Stimulated activated CD8-positive, alpha-beta memory T cell treated with anti-CD3 and anti-CD28 coated beads, Interleukin-12 subunit alpha, Interleukin-12 subunit beta, amount 100 ng/mL, for 1 hour (primary cell): ENCODE results near the gene FAM219A.

Experiments
- DNase-seq: peaks from one replicate; pipeline ENCODE4 v3.0.0-alpha.2; 2020; ENCODE audit warnings: low read depth

The FAM219A gene, protein sequence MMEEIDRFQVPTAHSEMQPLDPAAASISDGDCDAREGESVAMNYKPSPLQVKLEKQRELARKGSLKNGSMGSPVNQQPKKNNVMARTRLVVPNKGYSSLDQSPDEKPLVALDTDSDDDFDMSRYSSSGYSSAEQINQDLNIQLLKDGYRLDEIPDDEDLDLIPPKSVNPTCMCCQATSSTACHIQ

GRCh38 chr9:34458013-34458958, at the start of gene FAM219A, which contains the start of gene DNAI1:
TSS of gene FAM219A (minus strand) at chr9:34458570. CDS start at chr9:34458263, 307 bp downstream.
TSS of gene DNAI1 (plus strand) at chr9:34458805. CDS start at chr9:34459006, 201 bp downstream.
- peak; percentile 99 for DNase-seq

DNA sequence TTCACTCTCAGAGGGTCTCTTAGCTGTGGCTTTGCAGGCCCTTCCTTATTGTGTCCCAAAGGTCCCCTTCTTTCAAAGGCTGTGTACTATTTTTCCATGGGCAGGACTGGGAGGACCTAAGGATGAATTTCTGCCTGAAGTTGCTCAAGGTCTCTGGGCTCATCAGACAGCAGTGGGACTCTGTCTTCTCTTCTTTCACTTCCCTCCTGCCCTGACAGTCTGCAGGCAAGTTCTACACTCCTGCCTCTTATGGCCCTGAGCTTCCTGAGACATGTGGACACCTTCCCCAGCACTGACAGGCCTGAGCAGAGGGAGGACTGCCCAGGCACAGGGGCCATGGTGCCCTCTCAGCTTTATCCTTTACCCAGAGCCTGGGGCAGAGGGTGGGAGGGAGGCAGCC, 49.6 kb upstream of the FAM219A start:
- DNase-seq, result no peak

DNA sequence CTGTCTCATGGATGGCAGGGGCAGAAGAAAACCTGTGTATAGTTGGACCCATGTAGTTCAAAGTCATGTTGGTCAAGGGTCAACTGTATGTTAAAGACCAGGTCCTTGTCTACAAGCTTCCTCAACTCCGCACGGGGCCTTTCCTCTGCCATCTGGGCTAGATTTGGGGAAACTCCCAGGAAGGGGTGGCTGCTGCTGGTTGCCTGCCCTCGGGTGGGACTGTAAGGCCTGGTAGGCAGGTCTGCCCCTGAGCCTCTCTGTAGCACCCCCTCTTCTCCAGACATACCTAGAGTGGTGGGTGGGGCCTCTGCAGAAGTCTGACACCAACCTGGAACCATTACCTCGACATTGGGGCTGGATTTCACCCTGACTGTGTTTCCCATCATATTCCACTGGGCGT, 49.2 kb upstream of the FAM219A start:
- DNase-seq, result no peak

- DNase-seq, result no peak
Measured at GRCh38 chr9:34506623-34507022, 48.3 kb upstream of the FAM219A start.

DNA sequence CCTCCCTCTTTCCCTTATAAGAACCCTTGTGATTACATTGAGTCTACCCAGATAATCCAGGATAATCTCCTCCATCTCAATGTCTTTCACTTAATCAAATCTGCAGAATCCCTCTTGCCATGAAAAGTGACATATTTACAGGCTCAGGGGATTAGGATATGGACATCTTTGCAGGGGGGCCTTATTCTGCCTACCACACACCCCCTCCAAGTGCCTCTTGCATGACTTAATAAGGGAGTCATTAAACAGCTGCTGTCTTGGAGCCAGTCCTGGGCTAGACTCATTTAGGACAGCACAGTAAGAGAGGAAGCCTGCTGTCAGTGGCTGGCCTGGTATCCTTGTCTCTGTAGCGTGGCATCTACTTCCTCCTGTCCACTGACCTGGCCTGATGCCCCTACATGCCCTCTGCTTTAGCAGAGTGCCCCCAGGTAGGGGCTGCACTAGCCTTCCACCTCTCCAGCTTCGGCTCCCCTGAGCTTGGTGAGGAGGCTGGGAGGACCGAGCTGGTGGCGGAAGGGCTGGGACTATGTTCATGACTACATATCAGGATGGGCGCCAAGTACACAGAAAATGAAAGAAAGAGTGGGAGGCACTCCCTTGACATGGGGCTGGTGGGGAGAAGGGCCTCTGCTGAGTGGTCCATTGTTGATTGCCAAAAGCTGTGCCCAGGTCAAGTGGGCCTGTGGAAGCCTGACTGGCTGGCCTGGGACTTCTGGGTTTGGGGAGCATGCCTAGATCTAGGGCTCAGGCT, 47.2 kb upstream of the FAM219A start:
- DNase-seq, result no peak

GRCh38 chr9:34503406-34503805, 45.0 kb upstream of the FAM219A start:
- DNase-seq, result no peak

DNA sequence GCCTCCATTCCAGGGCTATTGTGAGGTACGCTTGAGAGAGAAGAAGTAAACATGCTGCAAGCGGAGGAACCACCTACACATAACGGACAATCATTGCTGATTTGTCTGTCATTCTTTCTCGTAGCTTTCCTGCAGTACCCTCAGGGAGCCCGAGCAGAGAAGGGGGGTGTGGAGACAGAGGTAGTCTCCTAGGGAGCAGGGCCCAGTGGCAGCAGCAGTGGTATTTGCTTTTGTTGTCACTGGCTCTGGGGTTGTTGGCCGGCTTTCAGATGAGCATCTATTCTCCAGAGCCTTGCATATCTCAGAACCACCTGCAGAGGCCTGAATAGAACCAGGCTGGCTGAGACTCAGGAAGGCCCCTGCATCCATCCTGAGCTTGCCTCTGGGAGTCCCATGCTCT, 44.5 kb upstream of the FAM219A start:
- DNase-seq, result no peak

- no peak for DNase-seq
Measured at GRCh38 chr9:34502471-34502870, 44.1 kb upstream of the FAM219A start.

DNA sequence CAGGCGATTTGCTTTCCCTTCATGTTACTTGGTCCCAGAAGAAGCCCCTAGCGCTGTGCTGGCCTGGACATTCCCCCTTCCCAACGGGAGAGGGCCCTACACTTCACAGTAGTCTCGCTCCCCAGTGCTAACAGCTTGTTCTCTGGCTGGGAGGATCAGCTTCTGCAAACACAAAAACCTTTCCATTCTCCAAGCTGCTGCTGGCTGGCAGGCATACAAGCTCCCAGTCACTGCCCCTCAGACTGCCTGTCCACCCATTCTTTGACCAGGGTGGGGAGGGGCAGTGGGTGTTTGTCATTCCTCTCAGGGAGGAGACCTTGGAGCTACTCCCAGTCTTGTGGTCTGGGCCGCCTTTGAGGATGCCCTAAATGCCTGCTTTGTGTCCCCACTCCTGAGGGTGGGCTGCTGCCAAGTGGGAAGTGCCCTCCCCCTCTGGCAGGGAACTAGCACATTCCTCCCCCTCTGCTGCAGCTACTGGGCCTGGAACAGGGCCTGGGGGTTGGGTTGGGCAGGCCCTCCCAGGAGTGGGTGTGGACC, 43.6 kb upstream of the FAM219A start:
- DNase-seq, result no peak

- no peak for DNase-seq
Measured at GRCh38 chr9:34501372-34501771, 43.0 kb upstream of the FAM219A start.

DNA sequence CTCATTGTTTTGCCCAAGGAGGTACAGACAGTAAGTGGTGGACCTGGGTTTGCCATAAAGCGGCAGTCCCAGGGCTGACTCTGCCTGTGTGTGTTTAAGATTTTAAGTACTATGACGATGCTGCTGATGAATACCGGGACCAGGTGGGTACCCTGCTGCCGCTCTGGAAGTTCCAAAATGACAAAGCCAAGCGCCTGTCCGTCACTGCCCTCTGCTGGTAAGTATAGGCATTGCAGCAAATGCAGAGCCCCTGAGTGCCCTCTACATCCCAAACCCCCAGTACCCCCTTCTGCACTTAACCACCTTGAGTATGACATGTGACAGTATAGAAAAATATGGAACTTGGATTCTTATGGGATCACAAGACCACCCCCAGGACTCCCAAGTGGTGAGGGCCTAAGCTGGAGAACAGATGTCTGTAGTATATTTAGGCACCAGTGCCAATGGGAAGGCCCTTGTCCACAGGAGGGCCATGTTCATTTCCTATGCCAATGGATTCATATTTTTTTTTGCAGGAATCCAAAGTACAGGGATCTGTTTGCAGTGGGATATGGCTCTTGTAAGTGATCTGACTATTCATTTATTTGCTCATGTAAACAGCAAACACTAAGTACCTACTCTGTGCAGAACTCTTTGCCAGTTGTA, 42.4 kb upstream of the FAM219A start:
- peak; percentile 62 for DNase-seq

DNA sequence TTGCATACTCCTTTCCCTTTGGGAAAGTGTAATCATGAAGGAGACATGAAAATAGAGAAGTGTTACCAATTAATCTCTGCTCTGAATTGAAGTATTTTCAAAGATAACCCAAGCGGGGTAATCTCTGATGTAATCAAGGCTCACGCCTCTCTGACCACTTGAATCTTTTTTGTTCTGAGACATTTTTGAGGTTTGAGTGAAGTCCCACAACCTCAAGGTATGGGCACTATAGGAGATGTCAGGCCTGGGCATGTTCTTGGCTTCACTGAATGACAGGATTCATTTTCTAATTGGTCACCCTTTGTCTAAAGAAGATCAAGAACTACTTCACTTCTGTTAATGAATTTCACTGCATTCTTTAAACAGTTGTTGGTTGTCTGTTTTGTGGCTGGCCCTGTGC, 40.7 kb upstream of the FAM219A start:
- DNase-seq, result no peak

DNA sequence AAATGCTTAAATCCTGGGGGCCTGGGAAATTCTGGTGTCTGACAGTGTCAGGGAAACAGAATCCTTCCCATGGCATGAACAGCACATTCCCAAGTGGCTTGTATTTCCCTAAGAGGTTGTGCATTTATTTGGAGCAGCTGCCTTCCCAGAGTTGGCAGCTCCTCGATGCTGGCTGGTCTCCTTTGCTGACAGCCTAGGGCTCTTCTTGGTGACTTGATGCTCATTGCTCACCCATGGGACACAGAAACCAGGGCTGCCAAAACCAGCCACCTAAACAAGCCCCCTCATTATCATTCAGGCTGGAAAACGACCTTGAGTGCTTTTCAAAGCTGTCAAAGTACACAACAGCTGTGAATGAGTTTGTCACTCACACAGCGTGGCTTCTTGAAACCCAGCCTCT, 40.2 kb upstream of the FAM219A start:
- DNase-seq, result no peak

DNA sequence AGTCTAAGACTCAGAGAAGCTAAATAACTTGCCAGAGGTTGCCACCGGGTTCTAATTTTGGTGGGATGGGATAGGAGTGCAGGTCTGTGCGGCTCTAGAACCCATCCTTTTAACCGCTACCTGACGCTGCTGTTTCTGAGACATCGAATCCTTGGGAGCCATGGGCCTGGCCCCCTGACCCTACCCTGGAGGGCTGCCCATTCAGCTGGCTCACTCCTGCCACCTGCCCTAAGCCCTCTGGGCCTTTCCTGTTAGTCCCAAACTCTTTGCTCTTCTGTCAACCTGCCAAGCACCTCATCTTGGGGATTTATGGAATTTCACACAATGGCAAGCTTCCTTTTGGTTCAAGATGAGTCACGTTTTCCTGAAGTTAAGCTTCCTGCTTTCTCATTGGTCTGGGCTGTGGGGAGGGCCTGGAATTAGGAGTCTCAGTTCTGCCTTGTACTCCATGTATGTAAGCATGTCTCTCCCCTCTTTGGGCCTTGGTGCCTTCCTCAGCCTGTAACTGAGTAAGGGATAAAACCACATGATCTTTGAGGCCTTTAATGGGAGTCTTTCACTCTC, 37.9 kb upstream of the FAM219A start:
- no peak for DNase-seq

GRCh38 chr9:34493972-34494535, 35.7 kb upstream of the FAM219A start:
- DNase-seq, result no peak

DNA sequence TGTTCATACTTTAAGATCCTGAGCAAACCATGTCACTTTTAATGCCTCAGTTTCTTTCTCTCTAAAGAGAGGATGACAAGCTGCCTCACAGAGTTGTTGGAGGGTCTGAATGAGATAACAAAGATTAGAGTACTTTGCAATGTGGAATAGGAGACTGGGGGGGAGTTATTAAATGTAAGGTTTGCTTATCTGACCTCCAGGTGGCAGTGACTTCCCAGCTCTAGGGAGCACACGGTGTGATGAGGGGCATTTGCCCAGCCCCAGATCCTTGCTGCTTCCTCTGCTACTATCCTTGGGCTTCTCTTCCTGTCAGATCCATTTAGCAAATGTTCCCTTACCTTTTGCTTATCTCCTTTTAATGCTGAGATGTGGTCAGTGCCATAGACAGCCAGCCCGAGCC, 33.7 kb upstream of the FAM219A start:
- DNase-seq, result no peak

GRCh38 chr9:34491596-34491995, 33.2 kb upstream of the FAM219A start:
- DNase-seq, result no peak

GRCh38 chr9:34490760-34491159, 32.4 kb upstream of the FAM219A start:
- DNase-seq, result no peak

DNA sequence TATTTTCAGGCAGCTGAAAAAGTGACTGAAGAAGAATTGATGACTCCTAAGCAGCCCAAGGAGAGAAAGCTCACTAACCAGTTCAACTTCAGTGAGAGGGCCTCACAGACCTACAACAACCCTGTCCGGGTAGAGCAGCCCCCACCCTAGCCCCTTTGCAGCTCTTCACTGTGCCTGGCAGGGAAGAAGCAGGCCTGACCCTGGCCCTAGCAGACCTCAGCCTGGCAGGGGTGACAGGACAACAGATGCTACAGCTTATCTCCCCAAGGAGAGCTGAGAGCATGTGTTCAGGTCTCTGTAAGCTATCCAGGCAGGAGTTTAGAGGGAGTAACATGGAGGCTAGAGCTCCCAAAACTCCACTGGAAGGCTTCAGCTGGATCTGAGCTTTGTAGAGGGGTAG, 32.0 kb upstream of the FAM219A start:
- no peak for DNase-seq

GRCh38 chr9:34486572-34486971, 28.2 kb upstream of the FAM219A start:
- DNase-seq, result no peak

DNA sequence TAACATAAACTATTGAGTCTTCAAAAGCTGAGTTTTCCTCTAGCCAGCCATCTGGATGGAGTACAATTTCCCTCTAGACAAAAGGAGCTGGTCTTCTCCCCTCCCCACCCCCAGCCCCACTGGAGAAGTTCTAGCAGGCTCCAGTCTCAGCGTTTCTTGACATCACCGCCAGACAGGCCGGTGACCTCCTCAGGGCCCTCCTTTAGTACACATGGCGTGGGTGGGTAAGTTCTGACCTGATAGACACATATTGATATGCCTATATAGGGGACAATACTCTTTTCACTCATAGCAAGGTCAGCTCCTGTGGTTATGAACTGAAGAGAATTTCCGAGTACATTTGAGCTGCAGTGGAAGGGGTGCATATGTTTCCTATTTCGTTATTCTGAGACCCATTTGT, 27.5 kb upstream of the FAM219A start:
- no peak for DNase-seq
